GM19239 (cell line): Measurements from ENCODE around the gene TBC1D32.
A peak's percentile ranks its signal among the peaks of the same experiment; 100 is the strongest.
"Not testable (repeated sequence)": the region's sequence is repeated elsewhere in the genome, so short reads cannot be mapped to it uniquely, and the experiment has no call there.

Experiments
- DNase-seq: peaks from one replicate; pipeline ENCODE4 v3.0.0; 2011; ENCODE audit warnings: low spot score; ENCODE audit not compliant: insufficient read length
- FAIRE-seq: peaks from 2 replicates; lab custom pipeline; 2011; peaks lifted over from hg19 to GRCh38; lab: Jason Lieb, UNC

Gene TBC1D32

DNA sequence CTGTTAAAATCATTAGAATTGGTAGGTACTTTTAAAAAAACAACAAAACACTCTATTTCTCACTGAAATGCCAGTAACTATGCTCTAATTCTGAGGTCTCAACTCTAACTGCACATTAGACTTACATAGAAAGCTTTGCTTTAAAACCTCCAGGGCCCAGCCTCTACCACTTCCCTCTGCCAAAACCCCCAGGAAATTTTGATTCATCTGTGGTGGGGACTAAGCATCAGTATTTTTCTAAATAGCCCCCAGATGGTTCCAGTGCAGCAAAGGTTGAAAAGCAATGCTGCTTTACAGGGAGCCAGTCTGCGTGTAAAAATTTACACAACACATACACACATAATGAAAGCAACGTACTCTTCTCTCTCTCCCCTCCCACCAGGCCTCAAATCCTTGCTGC, 3.8 kb downstream of the TBC1D32 start:
- FAIRE-seq, result no peak
- no peak for DNase-seq

DNA sequence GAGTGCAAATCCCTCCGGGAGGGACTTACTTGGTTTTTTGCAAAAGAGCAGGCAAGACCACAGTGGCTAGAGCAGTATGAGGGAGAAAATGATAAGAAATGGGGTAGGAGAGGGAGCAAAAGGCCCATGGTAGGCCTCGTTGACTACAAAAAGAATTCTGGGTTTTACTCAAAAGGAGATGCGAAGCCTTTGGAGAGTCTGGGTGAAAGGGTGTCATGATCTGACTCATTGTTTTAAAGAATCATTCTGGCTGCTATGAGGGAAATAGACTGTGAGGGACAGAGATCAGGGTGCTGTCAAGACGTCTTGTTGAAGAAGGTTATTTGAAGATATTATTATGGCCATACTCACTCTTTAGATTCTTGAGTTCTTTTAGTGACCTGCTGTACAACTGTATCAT, 13.0 kb downstream of the TBC1D32 start:
- FAIRE-seq (no peak), DNase-seq (no peak)

- DNase-seq, result no peak
Observed at GRCh38 chr6:121319603-121320002, 14.7 kb downstream of the TBC1D32 start.

DNA sequence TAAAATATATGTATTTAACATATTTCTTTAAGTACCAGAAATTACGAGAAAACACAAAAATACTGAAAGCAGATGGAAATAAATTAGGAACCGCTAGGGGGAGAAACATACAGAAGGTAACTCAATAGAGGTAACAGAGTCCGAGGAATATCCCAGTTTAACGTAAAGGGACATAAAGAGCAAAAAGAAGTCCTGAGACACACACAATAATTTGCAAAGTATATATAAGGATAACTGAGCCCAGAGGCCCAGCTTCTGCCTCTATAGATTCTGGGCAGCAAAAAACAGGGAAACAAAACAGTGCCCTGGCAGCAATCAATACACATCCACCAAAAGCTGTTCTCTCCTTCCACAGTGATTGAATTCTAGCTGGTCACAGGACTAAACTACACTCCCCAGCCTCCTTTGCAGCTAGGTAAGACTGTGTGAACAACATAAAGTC, 15.1 kb downstream of the TBC1D32 start:
- DNase-seq (no peak), FAIRE-seq (no peak)

More at GRCh38 chr6:121319603-121320002, 14.7 kb downstream of the TBC1D32 start:
- FAIRE-seq, result no peak

GRCh38 chr6:121314381-121315112, 19.7 kb downstream of the TBC1D32 start:
- no peak for DNase-seq
- FAIRE-seq, result no peak

GRCh38 chr6:121311814-121312213, 22.5 kb downstream of the TBC1D32 start:
- FAIRE-seq, DNase-seq: not testable (repeated sequence)

DNA sequence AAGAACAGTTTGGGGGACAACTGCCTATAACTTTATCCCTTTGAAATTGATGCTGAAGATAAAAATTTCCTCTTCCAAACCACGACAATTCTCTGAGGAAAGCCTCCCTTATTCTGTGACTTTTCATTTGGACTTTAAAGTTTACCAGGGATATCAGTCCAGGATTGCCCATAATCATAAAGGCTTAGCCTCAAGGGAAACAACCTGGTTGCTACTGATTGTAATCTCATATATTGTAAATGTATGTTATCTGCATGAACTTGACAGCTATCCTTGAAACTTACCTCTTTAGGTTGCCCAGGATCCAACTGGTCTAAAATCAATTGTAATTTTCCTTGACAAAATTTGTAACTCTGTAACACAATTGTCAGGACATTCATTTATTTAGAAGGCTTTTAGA, 23.8 kb downstream of the TBC1D32 start:
- DNase-seq (no peak), FAIRE-seq (no peak)

DNA sequence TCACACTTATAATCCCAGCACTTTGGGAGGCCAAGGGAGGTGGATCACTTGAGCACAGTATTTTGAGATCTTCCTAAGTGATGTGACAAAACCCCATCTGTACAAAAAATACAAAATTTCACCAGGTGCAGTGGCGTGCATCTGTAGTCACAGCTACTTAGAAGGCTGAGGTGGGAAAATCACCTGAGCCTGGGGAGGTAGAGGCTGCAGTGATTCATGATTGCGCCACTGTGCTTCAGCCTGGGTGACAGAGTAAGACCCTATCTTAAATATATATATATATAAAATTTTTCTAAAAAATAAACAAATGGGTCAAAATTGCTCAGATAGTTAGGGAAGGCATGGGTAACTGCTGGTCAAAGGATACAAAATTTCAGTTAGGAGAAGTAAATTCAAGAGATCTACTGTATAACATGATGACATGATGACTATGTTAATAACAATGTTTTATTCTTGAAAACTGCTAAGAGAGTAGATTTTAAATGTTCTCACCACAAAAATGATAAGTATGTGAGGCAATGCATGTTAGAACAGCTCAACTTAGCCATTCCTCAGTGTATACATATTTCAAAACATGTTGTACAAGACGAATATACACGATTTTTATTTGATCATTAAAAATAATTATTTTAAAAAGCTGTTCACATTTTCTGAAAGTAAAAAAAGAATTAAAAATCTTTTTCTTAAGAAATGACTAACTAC, 24.4 kb downstream of the TBC1D32 start:
- DNase-seq, result no peak
- FAIRE-seq, result no peak

GRCh38 chr6:121305957-121306607, 28.2 kb downstream of the TBC1D32 start:
- DNase-seq (no peak), FAIRE-seq (peak; percentile 91)

DNA sequence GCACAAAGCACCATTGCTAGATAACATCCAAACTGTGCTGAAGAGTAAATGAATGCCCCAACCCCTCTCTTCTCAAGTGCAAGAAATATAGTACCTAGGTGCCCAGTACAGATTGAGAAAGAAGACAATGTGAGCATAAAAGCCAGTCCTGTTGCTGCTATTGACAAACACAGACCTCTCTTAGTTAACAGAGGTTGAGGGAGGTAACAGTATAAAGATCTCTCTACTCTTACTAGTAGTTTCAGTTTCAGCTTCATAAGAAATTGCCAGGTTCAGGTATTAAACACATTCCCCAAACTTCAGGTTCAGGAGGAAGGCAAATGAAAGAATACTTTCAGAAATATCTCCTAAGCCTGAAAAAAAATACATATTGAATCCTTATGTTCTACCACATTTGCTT, 31.4 kb downstream of the TBC1D32 start:
- DNase-seq, result no peak
- FAIRE-seq, result no peak

GRCh38 chr6:121301156-121301555, 33.1 kb downstream of the TBC1D32 start:
- not testable (repeated sequence) for FAIRE-seq, DNase-seq

- DNase-seq (no peak), FAIRE-seq (no peak)
Observed at GRCh38 chr6:121297694-121298093, 36.6 kb downstream of the TBC1D32 start.

DNA sequence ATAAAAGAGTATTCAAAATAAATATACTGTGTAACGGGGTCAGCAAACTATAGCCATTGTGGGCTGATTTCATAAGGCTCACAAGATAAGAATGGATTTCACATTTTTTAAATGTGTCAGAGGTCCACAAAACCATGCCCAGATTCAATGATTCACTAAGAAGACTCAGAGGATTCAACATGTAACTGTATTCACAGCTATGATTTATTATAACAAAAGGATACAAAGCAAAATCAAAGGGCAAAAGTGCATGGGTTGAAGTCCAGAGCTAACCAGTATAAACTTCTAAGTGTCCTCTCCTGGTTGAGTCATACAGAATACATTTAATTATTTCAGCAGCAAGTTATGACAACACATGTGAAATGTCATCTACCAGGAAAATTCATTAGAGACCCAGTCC, 49.2 kb downstream of the TBC1D32 start:
- no peak for FAIRE-seq
- DNase-seq, result no peak

GRCh38 chr6:121274666-121275295, 59.5 kb downstream of the TBC1D32 start:
- FAIRE-seq, result no peak
- DNase-seq, result no peak

DNA sequence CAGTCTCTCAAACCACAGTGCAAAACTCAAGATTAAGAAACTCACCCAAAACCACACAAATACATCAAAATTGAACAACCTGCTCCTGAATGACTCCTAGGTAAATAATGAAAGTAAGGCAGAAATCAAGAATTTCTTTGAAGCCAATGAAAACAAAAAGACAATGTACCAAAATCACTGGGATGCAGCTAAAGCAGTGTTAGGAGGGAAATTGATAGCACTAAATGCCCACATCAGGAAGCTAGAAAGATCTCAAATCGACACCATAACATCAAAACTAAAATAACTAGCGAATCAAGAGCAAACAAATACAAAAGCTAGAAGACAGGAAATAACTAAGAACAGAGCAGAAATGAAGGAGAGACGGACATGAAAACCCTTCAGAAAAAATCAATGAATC, 70.5 kb downstream of the TBC1D32 start:
- DNase-seq (no peak), FAIRE-seq (no peak)

DNA sequence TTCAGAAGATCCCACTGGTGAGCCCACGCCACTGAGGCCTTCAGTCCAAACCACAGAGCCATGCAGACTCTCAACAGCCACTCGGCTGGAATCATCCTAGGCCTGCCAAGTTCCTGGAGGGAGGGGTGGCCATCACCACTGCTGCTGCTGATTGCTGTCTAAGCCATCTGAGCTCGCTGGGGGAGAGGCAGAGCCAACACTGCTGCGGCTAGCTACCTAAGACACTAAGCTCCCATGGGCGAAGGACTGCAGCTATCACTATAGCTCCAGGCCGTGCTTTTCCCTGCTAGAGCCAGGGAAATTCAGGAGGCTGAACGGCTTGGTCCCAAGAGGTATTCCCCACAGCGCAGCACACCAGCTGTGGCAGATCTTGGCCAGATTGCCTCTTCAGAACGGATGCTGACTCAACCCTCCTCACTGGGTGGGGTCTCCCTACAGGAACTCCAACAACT, 73.6 kb downstream of the TBC1D32 start:
- no peak for DNase-seq
- FAIRE-seq, result no peak

DNA sequence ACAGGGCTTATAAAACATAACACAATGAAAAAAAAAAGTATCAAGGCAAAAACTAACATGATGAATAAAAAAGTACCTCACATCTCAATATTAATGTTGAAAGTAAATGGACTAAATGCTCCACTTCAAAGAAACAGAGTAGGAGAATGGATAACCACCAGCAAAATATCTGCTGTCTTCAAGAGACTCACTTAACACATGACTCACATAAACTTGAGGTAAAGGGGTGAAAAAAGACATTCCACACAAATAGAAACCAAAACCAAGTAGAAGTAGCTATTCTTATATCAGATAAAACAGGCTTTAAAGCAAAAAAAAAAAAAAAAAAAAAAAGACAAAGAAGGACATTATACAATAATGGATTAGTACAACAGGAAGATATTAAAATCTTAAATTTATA, 86.9 kb downstream of the TBC1D32 start:
- no peak for FAIRE-seq
- no peak for DNase-seq

DNA sequence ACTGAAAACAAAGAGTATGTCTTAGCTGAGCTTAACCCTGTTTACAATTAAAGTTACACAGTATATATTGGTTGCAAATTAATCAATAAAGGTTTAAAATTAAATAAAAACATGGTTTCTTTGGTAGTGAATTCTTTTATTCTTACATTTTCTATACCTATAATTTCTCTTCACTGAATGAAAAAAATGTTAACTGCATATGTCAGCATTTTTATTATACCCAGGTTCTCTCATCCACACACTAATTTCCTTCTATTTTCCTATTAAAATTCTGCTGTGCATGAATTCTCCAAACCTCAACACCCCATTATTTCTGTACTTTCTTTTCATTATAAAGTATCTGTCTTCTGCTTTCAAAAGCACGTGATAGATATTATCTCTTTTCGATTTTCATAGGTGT, 91.9 kb downstream of the TBC1D32 start:
- DNase-seq (no peak), FAIRE-seq (no peak)

- DNase-seq (no peak), FAIRE-seq (peak; percentile 37)
Observed at GRCh38 chr6:121237859-121238258, 96.4 kb downstream of the TBC1D32 start.

- no peak for FAIRE-seq
- DNase-seq, result no peak
Observed at GRCh38 chr6:121236984-121237383, 97.3 kb downstream of the TBC1D32 start.

GRCh38 chr6:121235386-121235785, 98.9 kb downstream of the TBC1D32 start:
- FAIRE-seq (no peak), DNase-seq (no peak)
